CD4-positive, alpha-beta T cell treated with Interleukin-15 for 1 hour (primary cell): ENCODE data around the gene MRGPRX1.
"Not testable (repeated sequence)": the region's sequence is repeated elsewhere in the genome, so short reads cannot be mapped to it uniquely, and the experiment has no call there.

Source experiments
- DNase-seq: peaks from one replicate; pipeline ENCODE4 v3.0.0-alpha.2; 2020

The MRGPRX1 gene

DNA sequence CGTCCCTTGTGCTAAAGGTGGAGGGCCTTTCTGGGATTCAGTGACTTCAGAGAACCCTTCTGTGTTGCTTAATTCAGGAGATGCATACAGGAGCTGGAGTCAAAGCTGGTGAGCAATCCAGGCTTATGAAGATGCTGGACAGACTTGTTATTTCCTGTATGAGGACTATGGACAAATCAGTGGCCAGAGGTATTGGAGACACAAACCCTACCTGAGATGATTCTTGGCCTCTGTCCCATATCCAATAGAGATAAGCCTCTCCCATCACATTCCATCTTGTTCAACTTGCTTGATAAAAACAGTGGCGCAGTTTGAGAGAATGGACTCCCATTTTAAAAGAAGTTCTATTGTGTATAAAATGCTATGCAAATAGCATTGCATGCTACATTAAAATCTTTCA, at the start of gene MRGPRX1:
Gene MRGPRX1, minus strand, starts transcription at position 101 of the 400 bp plus-strand sequence. CDS start 4,630 bp downstream, outside the sequence.
- no peak for DNase-seq

- no peak for DNase-seq
Observed at GRCh38 chr11:18987454-18988231, 48.4 kb upstream of the MRGPRX1 start.

DNA sequence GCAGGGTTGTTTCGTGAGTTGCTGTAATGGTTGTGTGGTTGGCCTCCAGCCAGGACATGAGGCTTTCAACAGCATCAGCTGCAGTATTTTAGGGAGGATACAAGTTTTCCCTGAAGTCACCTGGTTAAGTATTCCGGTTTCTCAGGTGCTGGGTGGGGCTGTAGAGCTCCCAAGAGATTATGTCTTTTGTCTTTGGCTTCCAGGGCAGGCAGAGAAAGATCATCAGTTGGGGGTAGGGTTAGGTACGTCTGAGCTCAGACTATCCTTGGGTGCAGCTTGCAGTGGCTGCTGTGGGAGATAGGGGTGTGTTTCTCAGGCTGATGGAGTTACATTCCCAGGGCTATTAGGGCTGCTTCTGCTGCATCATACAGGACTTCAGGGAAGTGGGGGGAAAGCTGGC, 47.5 kb upstream of the MRGPRX1 start:
- DNase-seq, result no peak

GRCh38 chr11:18981897-18982296, 42.7 kb upstream of the MRGPRX1 start:
- DNase-seq, result no peak

DNA sequence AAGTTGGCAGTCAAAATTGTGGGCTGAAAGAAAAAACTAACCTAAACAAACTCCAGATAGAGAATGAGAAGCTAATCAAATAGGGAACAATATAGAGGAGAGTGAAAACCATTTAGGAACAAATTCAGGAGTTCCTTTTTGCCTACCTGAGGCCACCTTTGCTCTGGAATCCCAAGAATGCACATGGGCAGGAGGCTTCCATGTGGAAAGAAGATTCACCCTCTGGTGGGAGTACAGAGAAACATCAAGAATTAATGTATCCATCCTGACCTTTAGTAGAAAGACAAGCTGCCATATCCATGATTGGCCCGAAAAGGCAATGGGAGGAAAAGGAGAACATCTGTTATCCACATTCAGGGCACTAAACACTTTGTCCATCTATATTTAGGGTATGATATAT, 35.0 kb upstream of the MRGPRX1 start:
- DNase-seq, result no peak

DNA sequence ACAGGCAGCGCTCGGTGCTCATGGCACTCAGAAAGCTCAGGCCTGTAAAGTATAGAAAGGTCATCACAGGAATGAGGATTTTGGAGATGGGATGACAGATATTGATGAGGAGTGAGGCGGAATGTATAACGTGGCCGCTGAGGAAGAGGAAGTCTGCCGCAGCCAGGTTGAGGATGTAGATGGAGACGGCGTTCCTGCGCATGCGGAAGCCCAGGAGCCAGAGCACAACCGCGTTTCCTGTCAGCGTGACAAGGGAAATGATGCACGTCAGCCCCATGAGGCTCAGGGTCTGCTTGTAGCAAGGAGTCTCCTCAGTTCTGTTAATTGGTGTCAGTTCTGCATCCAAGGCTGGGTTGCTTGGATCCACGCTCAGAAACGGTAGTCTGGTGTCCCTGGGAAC, 33.1 kb upstream of the MRGPRX1 start:
- no peak for DNase-seq

GRCh38 chr11:18969720-18970119, 30.5 kb upstream of the MRGPRX1 start:
- DNase-seq, result no peak

GRCh38 chr11:18958221-18958910, 19.2 kb upstream of the MRGPRX1 start:
- no peak for DNase-seq

DNA sequence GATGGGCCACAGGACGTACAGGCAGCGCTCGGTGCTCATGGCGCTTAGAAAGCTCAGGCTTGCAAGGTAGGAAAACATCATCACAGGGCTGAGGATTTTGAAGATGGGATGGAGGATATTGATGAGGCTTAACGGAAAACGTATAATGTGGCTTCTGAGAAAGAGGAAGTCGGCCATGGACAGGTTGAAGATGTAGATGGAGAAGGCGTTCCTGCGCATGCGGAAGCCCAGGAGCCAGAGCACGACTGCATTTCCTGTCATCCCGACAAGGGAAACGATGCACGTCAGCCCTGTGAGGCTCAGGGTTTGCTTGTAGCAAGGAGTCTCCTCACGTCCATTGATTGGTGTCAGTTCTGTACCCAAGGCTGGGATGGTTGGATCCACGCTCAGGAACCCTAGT, 17.4 kb upstream of the MRGPRX1 start:
- no peak for DNase-seq

GRCh38 chr11:18936002-18936673, 3.1 kb downstream of the MRGPRX1 start:
- DNase-seq, result no peak

DNA sequence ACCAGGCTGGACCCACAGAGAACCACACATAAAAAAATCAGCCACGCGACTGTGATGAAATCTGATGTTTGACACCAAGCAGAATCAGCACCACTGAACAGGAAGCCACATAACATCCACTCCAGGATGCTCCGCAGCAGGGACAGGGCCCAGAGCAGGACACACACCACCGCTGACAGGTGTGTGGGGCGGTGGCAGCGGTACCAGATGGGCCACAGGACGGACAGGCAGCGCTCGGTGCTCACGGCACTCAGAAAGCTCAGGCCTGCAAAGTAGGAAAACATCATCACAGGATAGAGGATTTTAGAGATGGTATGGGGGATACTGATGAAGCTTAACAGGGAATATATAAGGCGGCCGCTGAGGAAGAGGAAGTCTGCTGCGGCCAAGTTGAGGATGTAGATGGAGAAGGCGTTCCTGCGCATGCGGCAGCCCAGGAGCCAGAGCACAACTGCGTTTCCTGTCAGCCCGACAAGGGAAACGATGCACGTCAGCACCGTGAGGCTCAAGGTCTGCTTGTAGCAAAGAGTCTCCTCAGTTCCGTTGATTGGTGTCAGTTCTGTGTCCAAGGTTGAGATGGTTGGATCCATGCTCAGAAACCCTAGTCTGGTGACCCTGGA, 4.9 kb downstream of the MRGPRX1 start:
- DNase-seq, result no peak

- no peak for DNase-seq
Observed at GRCh38 chr11:18927550-18928322, 11.5 kb downstream of the MRGPRX1 start.

DNA sequence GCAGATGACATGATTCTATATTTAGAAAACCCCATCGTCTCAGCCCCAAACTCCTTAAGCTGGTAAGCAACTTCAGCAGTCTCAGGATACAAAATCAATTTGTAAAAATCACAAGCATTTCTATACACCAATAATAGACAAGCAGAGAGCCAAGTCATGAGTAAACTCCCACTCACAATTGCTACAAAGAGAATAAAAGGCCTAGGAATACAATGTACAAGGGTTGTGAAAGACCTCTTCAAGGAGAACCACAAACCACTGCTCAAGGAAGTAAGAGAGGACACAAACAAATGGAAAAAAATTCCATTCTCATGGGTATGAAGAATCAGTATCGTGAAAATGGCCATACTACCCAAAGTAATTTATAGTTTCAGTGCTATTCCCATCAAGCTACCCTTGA, 13.8 kb downstream of the MRGPRX1 start:
- DNase-seq, result not testable (repeated sequence)

DNA sequence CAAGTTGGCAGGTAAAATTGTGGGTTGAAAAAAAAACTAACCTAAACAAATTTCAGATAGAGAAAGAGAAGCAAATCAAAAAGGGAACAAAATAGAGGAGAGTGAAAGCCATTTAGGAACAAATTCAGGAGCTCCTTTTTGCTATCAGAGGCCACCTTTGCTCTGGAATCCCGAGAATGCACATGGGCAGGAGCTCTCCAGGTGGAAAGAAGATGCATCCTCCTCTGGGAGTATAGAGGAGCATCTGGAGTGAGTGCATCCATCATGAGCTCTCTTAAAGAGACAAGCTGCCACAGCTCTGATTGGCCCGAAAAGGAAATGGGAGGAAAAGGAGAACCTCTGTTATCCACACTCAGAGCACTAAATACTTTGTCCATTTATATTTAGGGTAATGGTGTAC, 26.3 kb downstream of the MRGPRX1 start:
- no peak for DNase-seq

GRCh38 chr11:18907391-18907790, 31.8 kb downstream of the MRGPRX1 start:
- DNase-seq, result no peak

DNA sequence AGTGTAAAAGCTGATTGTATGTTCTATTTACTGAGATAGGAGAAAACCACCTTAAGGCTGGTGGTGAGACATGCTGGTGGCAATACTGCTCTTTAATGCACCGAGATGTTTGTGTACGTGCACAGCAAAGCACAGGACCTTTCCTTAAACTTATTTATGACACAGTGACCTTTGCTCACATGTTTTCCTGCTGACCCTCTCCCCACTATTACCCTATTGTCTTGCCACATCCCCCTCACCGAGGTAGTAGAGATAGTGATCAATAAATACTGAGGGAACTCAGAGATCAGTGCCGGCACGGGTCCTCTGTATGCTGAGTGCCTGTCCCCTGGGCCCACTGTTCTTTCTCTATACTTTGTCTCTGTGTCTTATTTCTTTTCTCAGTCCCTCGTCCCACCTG, 38.6 kb downstream of the MRGPRX1 start:
- DNase-seq, result not testable (repeated sequence)

GRCh38 chr11:18900151-18900611, 39.0 kb downstream of the MRGPRX1 start:
- not testable (repeated sequence) for DNase-seq

DNA sequence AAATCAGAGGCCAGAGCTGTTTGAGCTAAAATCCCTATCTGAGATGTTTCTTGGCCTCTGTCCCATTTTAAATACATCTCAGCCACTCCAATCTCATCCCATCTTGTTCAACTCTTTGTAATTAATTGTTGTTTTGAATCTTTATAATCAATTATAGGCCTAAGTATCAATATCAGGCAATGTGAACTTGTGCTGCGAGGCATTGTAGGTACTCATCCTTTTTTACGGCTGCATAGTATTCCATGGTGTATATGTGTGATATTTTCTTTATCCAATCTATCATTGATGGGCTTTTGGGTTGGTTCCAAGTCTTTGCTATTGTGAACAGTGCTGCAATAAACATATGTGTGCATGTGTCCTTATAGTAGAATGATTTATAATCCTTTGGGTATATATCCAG, 47.5 kb downstream of the MRGPRX1 start:
- DNase-seq, result not testable (repeated sequence)

GRCh38 chr11:18890615-18891014, 48.6 kb downstream of the MRGPRX1 start:
- DNase-seq, result no peak
